ENCODE data around the gene SIK2. TPM values are rescaled to one million over a fixed set of nuclear protein-coding genes. Genes with fewer than 3 reads are reported as not detected.

SIK2 gene
- total RNA-seq, 1 donor from 2014 or later, result 16.3 TPM

GRCh38 chr11:111764621-111765020 is 162.4 kb downstream of the SIK2 start:
- Mint-ChIP-seq H3K9me3 (ENCODE audit: unreplicated experiment) (no peaks in the 10 kb centered on the region), H3K27ac (ENCODE audit: unreplicated experiment) (no peak overlapping the region), H3K36me3 (ENCODE audit: low read depth, unreplicated experiment) (peaks cover 36% of the 10 kb centered on the region), H3K4me3 (ENCODE audit: unreplicated experiment) (peak overlapping the region; percentile 98), H3K27me3 (ENCODE audit: unreplicated experiment) (peaks cover 6% of the 10 kb centered on the region), H3K4me1 (ENCODE audit: unreplicated experiment) (peaks cover 16% of the 10 kb centered on the region)
- DNase-seq (ENCODE audit: low spot score), result no peak
- TF ChIP-seq, protein P1, sequence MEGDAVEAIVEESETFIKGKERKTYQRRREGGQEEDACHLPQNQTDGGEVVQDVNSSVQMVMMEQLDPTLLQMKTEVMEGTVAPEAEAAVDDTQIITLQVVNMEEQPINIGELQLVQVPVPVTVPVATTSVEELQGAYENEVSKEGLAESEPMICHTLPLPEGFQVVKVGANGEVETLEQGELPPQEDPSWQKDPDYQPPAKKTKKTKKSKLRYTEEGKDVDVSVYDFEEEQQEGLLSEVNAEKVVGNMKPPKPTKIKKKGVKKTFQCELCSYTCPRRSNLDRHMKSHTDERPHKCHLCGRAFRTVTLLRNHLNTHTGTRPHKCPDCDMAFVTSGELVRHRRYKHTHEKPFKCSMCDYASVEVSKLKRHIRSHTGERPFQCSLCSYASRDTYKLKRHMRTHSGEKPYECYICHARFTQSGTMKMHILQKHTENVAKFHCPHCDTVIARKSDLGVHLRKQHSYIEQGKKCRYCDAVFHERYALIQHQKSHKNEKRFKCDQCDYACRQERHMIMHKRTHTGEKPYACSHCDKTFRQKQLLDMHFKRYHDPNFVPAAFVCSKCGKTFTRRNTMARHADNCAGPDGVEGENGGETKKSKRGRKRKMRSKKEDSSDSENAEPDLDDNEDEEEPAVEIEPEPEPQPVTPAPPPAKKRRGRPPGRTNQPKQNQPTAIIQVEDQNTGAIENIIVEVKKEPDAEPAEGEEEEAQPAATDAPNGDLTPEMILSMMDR (IDR thresholded peaks at IDR 0.05; ENCODE audit: unreplicated experiment), result no peak

DNA sequence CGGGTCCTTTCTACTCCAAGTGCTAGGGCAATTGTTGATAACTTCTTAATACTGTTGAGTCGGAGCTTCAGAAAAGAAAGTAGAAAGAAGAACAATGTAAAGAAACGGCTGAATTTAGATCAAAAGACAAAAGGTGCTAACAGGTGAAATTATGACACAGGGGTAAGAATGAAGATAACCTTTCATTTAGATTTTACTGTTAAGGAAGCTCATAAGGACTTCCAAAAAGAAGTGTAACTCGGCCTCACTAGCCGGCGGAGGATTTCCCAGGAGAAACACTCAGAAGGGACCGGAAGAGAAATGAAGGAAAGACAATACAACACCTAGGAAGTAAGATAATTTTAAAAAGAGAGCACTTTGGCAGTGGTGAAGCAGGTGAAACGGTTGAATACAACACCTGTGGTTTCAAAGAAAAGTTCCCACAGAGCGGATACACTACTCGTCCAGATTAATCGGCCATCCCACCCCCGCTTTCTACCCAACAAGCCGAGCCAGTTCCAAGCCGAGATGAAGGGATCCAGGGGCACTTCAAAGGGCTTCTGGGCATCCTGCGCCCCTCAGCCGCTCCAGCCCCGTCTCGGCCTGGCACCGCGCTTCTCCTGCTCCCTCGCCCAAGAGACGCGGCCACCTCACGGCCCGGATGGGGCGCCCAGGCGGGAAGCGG is 163.2 kb downstream of the SIK2 start:
- Mint-ChIP-seq H3K4me3 (ENCODE audit: unreplicated experiment) (peak overlapping the region; percentile 98), H3K9me3 (ENCODE audit: unreplicated experiment) (no peaks in the 10 kb centered on the region), H3K27ac (ENCODE audit: unreplicated experiment) (peak overlapping the region; percentile 81), H3K4me1 (ENCODE audit: unreplicated experiment) (peaks cover 16% of the 10 kb centered on the region), H3K36me3 (ENCODE audit: low read depth, unreplicated experiment) (peaks cover 31% of the 10 kb centered on the region), H3K27me3 (ENCODE audit: unreplicated experiment) (peaks cover 7% of the 10 kb centered on the region)
- TF ChIP-seq, protein P1 (IDR thresholded peaks at IDR 0.05; ENCODE audit: unreplicated experiment), result no peak
- no peak for DNase-seq (ENCODE audit: low spot score)

- peaks cover 7% of the 10 kb centered on the region for H3K27me3 Mint-ChIP-seq (ENCODE audit: unreplicated experiment)
- peaks cover 31% of the 10 kb centered on the region for H3K36me3 Mint-ChIP-seq (ENCODE audit: low read depth, unreplicated experiment)
- H3K9me3 Mint-ChIP-seq (ENCODE audit: unreplicated experiment), result no peaks in the 10 kb centered on the region
- TF ChIP-seq, protein P1 (IDR thresholded peaks at IDR 0.05; ENCODE audit: unreplicated experiment), result no peak
- H3K4me1 Mint-ChIP-seq (ENCODE audit: unreplicated experiment), result peaks cover 16% of the 10 kb centered on the region
- H3K4me3 Mint-ChIP-seq (ENCODE audit: unreplicated experiment), result peak within 1 kb of the TSS; percentile 98
- DNase-seq (ENCODE audit: low spot score), result peak; percentile 68
- peak within 1 kb of the TSS; percentile 90 for H3K27ac Mint-ChIP-seq (ENCODE audit: unreplicated experiment)
These were observed 164.0 kb downstream of the SIK2 start, which contains the start of gene PPP2R1B for GRCh38 chr11:111765984-111766833. Gene PPP2R1B (minus strand): TSS chr11:111766389. CDS start chr11:111766361, 28 bp downstream.

DNA sequence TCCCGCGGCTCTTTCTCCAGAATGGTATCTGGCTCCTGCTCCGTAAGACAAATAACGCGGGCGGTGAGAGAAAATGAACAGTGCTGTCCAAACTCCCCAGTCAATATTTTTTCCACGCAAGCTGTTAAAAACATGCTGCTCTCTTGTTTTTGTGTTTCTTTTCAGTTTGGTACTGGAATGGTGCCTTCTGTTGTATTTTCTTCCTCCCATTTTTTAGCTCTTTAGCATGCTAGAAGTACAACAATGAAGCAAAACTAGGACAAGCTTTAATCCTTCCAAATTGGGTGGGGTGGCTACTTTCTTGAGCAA is 164.5 kb downstream of the SIK2 start:
- no peak for DNase-seq (ENCODE audit: low spot score)
- Mint-ChIP-seq H3K27ac (ENCODE audit: unreplicated experiment) (peak overlapping the region; percentile 90), H3K9me3 (ENCODE audit: unreplicated experiment) (no peaks in the 10 kb centered on the region), H3K4me1 (ENCODE audit: unreplicated experiment) (peaks cover 16% of the 10 kb centered on the region), H3K4me3 (ENCODE audit: unreplicated experiment) (peak overlapping the region; percentile 98), H3K36me3 (ENCODE audit: low read depth, unreplicated experiment) (peaks cover 28% of the 10 kb centered on the region), H3K27me3 (ENCODE audit: unreplicated experiment) (peaks cover 7% of the 10 kb centered on the region)
- TF ChIP-seq, protein P1 (IDR thresholded peaks at IDR 0.05; ENCODE audit: unreplicated experiment), result no peak

All from endothelial cell (in vitro differentiated cells).